ENCODE measurements around the gene JADE3.

The JADE3 gene

DNA sequence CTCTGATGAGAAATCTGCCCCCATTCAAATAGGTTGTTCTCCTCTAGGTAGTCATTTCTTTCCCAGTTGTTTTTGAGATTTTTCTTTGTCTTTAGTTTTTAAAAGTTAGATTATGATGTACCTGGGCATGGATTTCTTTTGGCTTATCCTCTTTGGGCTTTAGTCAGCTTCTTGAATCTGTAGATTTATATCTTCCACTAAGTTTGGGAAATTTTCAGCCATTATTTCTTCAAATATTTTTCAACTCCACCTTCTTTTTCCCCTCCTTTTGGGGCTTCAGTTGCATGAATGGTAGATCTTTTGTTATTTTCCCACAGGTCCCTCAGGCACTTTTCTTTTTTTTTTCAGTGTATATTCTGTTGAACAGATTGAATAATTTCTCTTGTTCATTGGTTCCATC is 77.3 kb downstream of the JADE3 start:
- no peak for ATAC-seq (replicated peaks)
- Mint-ChIP-seq H3K27ac (no peak overlapping the region), H3K4me3 (no peak overlapping the region), H3K36me3 (ENCODE audit: insufficient read depth) (no peaks in the 10 kb centered on the region), H3K27me3 (no peaks in the 10 kb centered on the region), H3K9me3 (no peaks in the 10 kb centered on the region), H3K4me1 (ENCODE audit: low read depth in 2 of 2) (no peaks in the 10 kb centered on the region)
- DNase-seq, result no peak

DNA sequence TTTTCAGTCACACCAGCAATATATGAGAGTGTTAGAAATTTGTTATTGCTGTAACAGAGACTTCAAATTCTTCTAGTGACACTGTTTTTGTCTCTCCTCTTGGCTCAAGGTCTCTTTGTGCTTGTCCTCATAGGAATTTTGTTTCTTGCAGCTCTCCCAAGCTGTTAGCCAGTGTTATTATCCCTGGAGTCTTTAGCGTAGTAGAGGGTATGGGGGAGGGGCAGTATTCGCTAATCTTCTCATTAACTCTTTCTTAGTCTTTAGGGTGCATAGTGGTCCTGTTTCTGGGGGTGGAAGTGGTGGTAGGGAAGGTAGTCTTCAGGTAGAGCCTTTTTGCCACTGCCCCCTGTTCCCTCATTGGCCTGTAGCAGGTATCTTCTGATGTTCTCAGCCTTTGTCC is 79.4 kb downstream of the JADE3 start:
- no peaks in the 10 kb centered on the region for H3K9me3 Mint-ChIP-seq
- no peaks in the 10 kb centered on the region for H3K27me3 Mint-ChIP-seq
- no peaks in the 10 kb centered on the region for H3K4me1 Mint-ChIP-seq (ENCODE audit: low read depth in 2 of 2)
- ATAC-seq (replicated peaks) (no peak), DNase-seq (no peak)
- H3K27ac Mint-ChIP-seq, result no peak overlapping the region
- no peak overlapping the region for H3K4me3 Mint-ChIP-seq
- no peaks in the 10 kb centered on the region for H3K36me3 Mint-ChIP-seq (ENCODE audit: insufficient read depth)

DNA sequence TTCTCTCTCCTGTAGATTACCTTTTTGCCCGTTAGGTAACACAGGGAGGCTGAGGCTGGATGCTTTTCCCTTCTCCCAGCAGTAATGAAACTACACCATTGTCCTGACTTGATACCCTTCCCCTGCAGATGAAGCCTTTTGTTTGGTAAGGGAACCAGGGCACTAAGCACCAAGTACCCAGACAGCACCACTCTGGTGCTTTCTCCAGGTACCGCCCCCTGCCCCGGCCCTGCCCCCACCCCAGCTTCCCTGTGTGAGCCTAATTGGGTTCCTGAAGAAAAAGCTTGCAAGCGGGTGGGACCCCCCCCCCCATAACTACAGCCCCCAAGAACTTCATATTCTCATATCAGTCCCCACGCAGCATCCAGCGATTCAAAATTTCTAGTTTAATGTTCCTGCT is 79.8 kb downstream of the JADE3 start:
- H3K4me3 Mint-ChIP-seq, result no peak overlapping the region
- H3K27ac Mint-ChIP-seq, result no peak overlapping the region
- no peaks in the 10 kb centered on the region for H3K4me1 Mint-ChIP-seq (ENCODE audit: low read depth in 2 of 2)
- H3K36me3 Mint-ChIP-seq (ENCODE audit: insufficient read depth), result no peaks in the 10 kb centered on the region
- DNase-seq (no peak), ATAC-seq (replicated peaks) (no peak)
- no peaks in the 10 kb centered on the region for H3K27me3 Mint-ChIP-seq
- no peaks in the 10 kb centered on the region for H3K9me3 Mint-ChIP-seq

DNA sequence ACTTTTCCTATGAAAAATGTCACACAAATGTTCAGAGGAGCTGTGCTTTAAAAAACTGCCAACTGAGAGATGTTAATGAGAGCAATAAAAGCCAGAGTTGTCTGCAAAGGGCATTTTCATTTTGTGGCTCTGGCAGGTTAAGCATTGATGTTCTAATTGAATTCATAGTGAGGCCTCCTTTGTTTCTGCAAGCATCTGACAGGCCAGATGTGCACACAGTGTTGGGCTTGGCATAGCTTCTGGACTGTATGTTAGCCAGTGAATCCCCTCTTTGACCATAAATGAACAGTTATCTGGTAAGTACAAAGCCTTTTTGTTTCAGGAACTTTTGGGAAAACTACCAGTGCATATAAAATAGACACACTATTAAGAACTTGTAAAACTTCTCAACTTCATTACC is 81.9 kb downstream of the JADE3 start:
- Mint-ChIP-seq H3K9me3 (no peaks in the 10 kb centered on the region), H3K27ac (no peak overlapping the region), H3K27me3 (no peaks in the 10 kb centered on the region), H3K4me3 (no peak overlapping the region), H3K4me1 (ENCODE audit: low read depth in 2 of 2) (no peaks in the 10 kb centered on the region), H3K36me3 (ENCODE audit: insufficient read depth) (no peaks in the 10 kb centered on the region)
- ATAC-seq (replicated peaks), result no peak
- no peak for DNase-seq

DNA sequence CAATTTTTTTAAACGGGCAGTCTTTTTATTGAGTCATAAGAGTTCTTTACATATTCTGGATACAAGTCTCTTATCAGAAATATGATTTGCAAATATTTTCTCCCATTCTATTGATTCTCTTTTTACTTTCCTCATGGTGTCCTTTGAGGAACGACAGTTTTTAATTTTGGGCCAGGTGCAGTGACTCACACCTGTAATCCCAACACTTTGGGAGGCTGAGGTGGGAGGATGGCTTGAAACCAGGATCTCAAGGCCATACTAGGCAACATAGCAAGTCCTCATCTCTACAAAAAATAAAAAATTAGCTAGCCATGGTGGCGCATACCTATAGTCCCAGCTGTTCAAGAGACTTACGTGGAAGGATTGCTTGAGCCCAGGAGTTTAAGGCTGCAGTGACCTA is 99.9 kb downstream of the JADE3 start:
- Mint-ChIP-seq H3K4me3 (no peak overlapping the region), H3K4me1 (ENCODE audit: low read depth in 2 of 2) (no peaks in the 10 kb centered on the region), H3K9me3 (no peaks in the 10 kb centered on the region), H3K27me3 (no peaks in the 10 kb centered on the region), H3K27ac (no peak overlapping the region), H3K36me3 (ENCODE audit: insufficient read depth) (no peaks in the 10 kb centered on the region)
- DNase-seq (no peak), ATAC-seq (replicated peaks) (no peak)

DNA sequence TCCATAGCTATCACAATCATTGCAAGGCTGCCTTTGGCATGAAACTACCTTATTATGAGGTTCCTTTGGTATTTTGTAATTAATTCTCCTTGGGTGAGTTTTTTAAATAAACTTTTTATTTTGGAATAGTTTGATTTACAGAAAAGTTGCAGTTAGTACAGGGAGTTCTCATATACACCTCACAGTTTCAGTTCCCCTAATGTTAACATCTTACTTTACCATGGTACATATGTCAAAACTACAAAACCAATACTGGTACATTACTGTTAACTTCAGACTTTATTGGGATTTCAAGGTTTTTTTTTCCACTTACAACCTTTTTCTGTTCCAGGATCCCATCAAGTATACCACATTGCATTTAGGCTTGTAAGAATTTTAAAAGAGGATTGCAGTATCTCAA is 114.0 kb downstream of the JADE3 start:
- H3K36me3 Mint-ChIP-seq (ENCODE audit: insufficient read depth), result no peaks in the 10 kb centered on the region
- no peak overlapping the region for H3K27ac Mint-ChIP-seq
- H3K4me3 Mint-ChIP-seq, result no peak overlapping the region
- no peaks in the 10 kb centered on the region for H3K9me3 Mint-ChIP-seq
- no peaks in the 10 kb centered on the region for H3K27me3 Mint-ChIP-seq
- no peak for DNase-seq
- no peaks in the 10 kb centered on the region for H3K4me1 Mint-ChIP-seq (ENCODE audit: low read depth in 2 of 2)
- no peak for ATAC-seq (replicated peaks)

DNA sequence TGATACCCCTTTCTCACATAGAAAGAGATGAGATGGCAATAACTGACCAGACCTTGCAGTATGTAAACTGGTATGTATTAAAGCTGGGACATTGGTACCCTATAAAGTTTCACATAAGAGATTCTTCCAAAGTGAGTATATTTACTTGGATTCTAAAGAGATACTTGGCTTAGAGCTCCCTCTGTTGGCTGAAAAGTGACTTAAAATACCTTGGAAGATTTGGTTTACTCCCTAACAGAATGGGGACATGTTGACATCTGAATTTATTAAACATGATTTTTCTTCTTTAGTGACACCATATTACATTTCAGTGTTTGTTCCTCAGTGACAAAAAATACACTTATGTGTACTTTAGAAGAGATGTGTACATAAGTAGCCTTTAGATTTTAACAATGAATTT is 118.1 kb downstream of the JADE3 start:
- no peak overlapping the region for H3K27ac Mint-ChIP-seq
- ATAC-seq (replicated peaks) (no peak), DNase-seq (peak; percentile 0 to 5 (median 4))
- H3K27me3 Mint-ChIP-seq, result no peaks in the 10 kb centered on the region
- H3K36me3 Mint-ChIP-seq (ENCODE audit: insufficient read depth), result peaks cover 3% of the 10 kb centered on the region
- no peaks in the 10 kb centered on the region for H3K9me3 Mint-ChIP-seq
- no peaks in the 10 kb centered on the region for H3K4me1 Mint-ChIP-seq (ENCODE audit: low read depth in 2 of 2)
- H3K4me3 Mint-ChIP-seq, result no peak overlapping the region

DNA sequence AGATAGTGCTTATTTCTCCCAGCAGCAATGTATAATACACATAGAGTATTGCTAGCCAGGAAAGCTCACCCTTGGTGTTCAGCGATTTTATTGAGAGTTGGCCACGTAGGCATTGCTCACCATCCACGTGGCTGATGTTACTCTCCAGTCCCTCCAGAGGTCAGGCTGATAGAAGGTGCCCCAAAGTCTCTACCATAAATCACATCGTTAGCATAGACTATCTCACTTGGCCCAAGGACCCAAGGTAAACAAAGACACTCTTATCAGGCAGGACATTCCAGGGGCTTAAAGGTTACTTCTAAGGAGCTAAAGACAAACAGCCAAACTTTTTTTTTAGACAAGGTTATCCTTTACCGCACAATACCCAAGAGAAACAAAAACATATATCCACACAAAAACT is 135.8 kb downstream of the JADE3 start:
- Mint-ChIP-seq H3K27me3 (peaks cover 0 to 6% of the 10 kb centered on the region in 2 donors), H3K36me3 (ENCODE audit: insufficient read depth) (no peaks in the 10 kb centered on the region), H3K4me3 (no peak overlapping the region), H3K4me1 (ENCODE audit: low read depth in 2 of 2) (no peaks in the 10 kb centered on the region), H3K27ac (no peak overlapping the region), H3K9me3 (peaks cover 0 to 6% of the 10 kb centered on the region in 2 donors)
- DNase-seq (no peak), ATAC-seq (replicated peaks) (no peak)

DNA sequence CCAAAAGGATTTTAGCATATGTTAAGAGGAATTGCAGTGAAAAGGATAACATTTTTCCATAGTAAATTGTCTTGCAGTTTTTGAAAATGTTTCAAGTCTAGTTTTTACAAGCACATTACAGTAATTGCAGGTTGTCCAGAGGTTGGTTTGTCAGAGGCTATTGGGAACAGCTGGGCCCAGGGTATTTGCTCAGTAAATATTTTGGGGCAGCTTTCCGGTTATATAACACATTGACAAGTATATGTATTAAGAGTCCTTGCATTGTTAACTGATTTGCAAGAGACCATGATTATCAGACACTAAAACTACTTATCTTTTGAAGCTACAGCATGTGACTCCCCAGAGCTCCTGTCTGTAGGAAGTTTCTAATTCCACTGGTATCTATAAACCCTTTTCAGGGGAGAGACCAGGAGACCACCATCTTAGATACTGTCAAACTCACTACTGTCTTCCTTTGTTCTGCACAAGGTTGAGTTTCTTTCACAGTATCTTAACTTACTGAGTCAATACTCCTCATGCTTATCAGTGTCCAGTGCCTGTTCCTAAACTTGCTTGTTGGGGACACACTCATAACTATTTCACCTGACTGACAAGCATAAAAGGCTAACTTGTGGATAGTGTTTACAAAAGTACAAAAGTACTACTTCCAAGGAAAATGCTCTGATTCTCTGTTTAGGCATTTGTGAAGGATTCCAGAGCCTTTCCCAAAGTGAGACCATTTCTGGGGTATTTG is 147.1 kb downstream of the JADE3 start:
- Mint-ChIP-seq H3K4me3 (no peak overlapping the region), H3K27ac (no peak overlapping the region), H3K4me1 (ENCODE audit: low read depth in 2 of 2) (no peaks in the 10 kb centered on the region), H3K36me3 (ENCODE audit: insufficient read depth) (no peaks in the 10 kb centered on the region), H3K27me3 (no peaks in the 10 kb centered on the region), H3K9me3 (no peaks in the 10 kb centered on the region)
- DNase-seq (no peak), ATAC-seq (replicated peaks) (no peak)

DNA sequence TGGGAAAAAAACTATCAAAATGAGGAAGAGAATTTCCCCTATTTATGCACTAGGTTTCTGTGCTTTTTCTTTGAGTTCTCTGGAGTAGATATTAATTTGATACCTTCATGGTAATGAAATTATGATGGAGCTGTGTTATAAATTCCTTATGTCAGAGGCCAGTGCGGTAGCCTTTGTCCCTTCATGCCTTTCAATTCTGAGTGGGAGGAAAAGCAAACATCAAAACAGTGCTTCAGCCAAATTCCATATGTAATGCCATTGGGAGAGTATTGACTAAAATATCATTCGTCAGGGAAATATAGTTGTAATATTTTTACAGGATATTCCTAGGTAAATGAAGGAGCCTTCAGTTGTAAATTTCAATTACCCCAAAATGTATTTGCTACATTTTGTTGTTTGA is 148.5 kb downstream of the JADE3 start:
- H3K4me1 Mint-ChIP-seq (ENCODE audit: low read depth in 2 of 2), result no peaks in the 10 kb centered on the region
- ATAC-seq (replicated peaks) (no peak), DNase-seq (no peak)
- no peaks in the 10 kb centered on the region for H3K9me3 Mint-ChIP-seq
- no peak overlapping the region for H3K4me3 Mint-ChIP-seq
- no peaks in the 10 kb centered on the region for H3K36me3 Mint-ChIP-seq (ENCODE audit: insufficient read depth)
- no peak overlapping the region for H3K27ac Mint-ChIP-seq
- H3K27me3 Mint-ChIP-seq, result no peaks in the 10 kb centered on the region

DNA sequence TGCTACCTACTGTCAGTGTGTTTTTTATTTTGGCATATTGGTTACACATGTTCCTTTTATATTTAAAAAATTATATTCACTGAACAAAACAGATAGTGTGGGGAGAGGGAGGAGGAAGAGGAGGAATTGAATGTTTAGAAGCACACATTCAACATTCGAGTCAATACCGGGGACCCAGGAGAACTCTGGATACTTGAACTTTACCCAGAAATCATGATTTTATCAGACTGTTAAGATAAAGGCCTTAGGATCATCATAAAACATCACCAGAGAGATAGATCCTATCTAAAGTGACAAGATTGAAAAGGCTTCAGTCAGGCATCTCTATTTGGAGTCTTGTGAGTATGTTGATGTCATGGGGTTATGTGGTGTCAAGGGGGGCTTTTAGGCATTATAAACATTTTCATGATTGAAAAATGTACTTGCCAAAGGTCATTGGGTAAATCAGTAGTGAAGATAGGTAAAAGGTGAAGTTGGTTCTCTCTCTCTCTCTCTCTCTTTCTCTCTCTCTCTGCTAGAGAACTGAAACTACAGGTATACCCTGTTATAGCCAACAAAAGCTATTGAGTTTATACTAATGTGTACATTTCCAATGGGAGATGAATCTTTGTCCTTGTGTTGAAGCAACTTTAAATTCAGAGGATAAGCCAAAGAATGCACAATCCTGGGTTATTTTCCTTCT is 149.2 kb downstream of the JADE3 start:
- H3K4me1 Mint-ChIP-seq (ENCODE audit: low read depth in 2 of 2), result no peaks in the 10 kb centered on the region
- H3K27ac Mint-ChIP-seq, result no peak overlapping the region
- H3K27me3 Mint-ChIP-seq, result no peaks in the 10 kb centered on the region
- H3K36me3 Mint-ChIP-seq (ENCODE audit: insufficient read depth), result no peaks in the 10 kb centered on the region
- H3K9me3 Mint-ChIP-seq, result no peaks in the 10 kb centered on the region
- DNase-seq, result no peak
- H3K4me3 Mint-ChIP-seq, result no peak overlapping the region
- ATAC-seq (replicated peaks), result no peak

DNA sequence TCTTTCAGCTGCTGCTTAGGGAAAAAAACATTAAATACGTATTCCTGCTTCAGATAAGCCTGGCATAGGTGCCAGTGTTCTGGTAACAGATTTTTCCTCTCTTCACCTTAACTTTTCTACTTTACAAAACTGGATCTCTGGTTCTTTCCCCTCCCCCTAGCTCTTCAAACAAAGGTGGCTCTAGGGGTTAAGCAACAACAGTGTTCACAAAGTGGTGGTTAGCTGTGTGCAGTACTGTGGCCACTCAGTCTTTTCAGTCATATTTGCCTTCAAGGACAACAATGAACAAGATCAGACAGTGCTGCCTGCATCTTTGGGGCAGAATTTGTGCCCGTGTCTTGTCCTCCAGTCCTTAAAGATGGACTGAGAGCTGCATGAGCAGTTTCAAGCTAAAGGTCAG is 151.0 kb downstream of the JADE3 start:
- Mint-ChIP-seq H3K4me1 (ENCODE audit: low read depth in 2 of 2) (no peaks in the 10 kb centered on the region), H3K36me3 (ENCODE audit: insufficient read depth) (no peaks in the 10 kb centered on the region), H3K4me3 (no peak overlapping the region), H3K27me3 (no peaks in the 10 kb centered on the region), H3K9me3 (no peaks in the 10 kb centered on the region), H3K27ac (no peak overlapping the region)
- DNase-seq (no peak), ATAC-seq (replicated peaks) (no peak)

DNA sequence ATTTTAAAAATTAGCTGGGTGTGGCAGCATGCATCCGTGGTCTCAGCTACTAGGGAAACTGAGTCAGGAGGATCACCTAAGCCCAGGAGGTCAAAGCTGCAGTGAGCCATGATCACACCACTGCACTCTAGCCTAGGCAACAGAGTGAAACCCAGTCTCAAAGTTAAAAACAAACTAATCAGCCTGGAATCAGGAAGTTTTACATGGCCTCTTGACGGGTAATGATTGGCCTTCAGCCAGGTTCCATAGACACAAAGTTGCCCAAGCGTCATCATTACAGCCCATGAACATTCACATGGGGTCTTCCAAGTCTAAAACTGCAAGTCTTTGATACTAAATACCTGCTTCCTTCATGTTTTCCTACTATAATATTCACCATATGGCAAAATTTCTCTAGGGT is 156.0 kb downstream of the JADE3 start:
- DNase-seq (no peak), ATAC-seq (replicated peaks) (no peak)
- H3K36me3 Mint-ChIP-seq (ENCODE audit: insufficient read depth), result no peaks in the 10 kb centered on the region
- H3K4me3 Mint-ChIP-seq, result no peak overlapping the region
- no peaks in the 10 kb centered on the region for H3K27me3 Mint-ChIP-seq
- no peaks in the 10 kb centered on the region for H3K9me3 Mint-ChIP-seq
- no peaks in the 10 kb centered on the region for H3K4me1 Mint-ChIP-seq (ENCODE audit: low read depth in 2 of 2)
- H3K27ac Mint-ChIP-seq, result no peak overlapping the region

DNA sequence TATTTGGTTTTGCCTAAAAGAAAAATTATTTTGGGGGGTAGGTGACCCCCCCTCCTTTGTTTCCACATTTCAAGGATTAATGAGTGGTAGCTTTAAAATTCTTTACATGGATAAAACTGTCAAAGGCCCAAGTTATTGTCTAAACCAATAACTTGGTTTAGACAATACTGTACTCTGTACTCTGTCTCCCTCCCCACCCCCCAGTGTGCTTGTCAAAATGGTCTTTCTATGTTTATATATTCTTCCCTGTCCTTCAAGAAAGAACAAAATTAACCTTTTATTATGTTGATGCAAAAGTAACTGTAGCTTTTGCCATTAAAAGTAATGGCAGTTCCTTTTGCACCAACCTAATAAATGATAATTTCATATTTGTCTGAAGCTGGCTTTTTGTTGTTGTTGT is 156.5 kb downstream of the JADE3 start:
- Mint-ChIP-seq H3K27me3 (no peaks in the 10 kb centered on the region), H3K9me3 (peaks cover 0 to 2% of the 10 kb centered on the region in 2 donors), H3K27ac (no peak overlapping the region), H3K4me3 (no peak overlapping the region), H3K4me1 (ENCODE audit: low read depth in 2 of 2) (no peaks in the 10 kb centered on the region), H3K36me3 (ENCODE audit: insufficient read depth) (no peaks in the 10 kb centered on the region)
- DNase-seq (no peak), ATAC-seq (replicated peaks) (no peak)
